ENCODE measurements around the gene P3H4. TPM values are rescaled to one million over a fixed set of nuclear protein-coding genes. Genes with fewer than 3 reads are reported as not detected.

Gene P3H4
- total RNA-seq, 1 donor from 2014 or later, result 4.1 TPM

DNA sequence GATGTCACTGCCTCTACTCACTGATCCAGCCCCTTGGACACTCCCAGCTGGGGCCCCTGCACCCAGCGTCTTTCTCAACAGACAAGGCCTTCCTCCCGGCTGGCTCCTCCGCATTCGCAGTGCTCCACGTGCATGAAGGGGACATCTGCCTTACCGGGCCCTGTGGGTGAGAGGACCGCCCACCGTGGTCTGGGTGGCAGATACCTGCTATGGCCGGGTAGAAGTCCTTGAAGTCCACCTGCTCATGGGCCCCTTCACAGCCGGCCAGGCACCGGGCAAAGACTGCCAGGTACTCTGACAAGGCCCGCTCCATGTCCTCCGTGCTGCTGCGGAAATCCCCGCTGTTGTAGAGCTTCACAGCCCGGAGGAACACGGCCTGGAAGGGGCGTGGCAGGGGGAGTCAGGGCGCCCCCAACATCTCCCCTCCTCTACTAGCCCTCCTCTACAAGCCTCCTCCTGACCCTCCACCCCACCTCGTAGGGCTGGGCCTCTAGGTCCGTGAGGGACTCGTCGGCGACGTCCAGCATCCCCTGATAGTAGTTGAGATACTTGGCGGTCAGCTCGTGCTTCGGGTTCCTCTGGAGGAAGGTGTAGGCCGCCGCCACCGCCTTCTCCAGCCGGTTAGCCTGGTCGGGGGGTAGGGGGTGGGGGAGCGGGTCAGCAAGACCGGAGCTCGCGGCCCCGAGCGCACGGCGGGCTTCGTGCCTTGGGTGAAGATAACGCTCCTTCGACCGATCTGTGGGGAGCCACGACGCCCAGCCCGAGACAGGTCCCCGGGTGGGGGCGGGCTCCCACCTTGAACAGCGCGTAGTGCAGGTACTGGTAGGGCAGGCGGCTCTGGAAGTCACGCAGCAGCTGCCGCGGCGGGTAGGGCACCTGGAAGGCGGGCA lies 845 bp downstream of the P3H4 start:
- intact Hi-C loops (cut with micrococcal nuclease), result no loop called here
- Mint-ChIP-seq H3K27me3 (peaks cover 21% of the 10 kb centered on the region), H3K9me3 (no peaks in the 10 kb centered on the region), H3K36me3 (ENCODE audit: low read depth) (peaks cover 1% of the 10 kb centered on the region), H3K4me1 (peaks cover 12% of the 10 kb centered on the region), H3K27ac (no peak overlapping the region), H3K4me3 (peak overlapping the region; percentile 91)
- DNase-seq, result no peak

DNA sequence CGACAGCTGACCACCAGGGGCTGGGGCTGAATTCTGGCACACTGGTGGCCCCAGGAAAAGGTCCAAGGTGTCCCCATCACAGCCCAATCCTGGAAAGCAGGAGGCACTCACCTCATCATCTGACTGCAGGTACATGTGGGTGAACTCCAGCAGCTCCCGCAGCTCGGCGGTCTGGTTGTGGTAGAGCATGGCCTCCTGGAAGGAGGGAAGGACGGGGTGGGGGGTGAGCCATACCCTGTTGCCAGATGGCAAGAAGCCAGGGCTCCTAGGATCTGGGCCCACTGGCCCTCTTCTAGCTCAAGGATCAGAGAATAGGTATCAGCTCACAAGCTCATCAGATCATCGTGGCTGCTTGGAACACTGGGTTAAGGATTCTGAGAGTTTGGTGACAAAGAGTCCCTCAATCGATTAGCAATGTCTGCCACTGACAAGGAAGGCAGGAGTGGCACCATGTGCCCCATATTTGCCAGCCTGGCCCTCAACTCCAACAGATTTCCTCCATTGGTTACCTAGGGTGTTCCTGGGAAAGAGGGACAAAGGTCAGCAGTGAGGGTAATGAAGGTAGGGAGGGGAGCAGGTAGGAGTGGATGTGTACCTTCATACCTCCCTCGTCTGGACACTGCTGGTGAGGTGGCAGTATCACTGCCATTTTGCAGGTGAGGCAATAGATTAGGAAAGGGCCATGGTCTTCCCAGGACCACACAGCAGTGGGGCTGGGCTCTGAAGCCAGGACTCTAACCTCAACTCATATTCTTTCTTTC lies 4.9 kb downstream of the P3H4 start:
- H3K9me3 Mint-ChIP-seq, result no peaks in the 10 kb centered on the region
- intact Hi-C loops (cut with micrococcal nuclease), result no loop called here
- H3K4me1 Mint-ChIP-seq, result peaks cover 6% of the 10 kb centered on the region
- no peak overlapping the region for H3K4me3 Mint-ChIP-seq
- peaks cover 7% of the 10 kb centered on the region for H3K27me3 Mint-ChIP-seq
- no peak for DNase-seq
- H3K36me3 Mint-ChIP-seq (ENCODE audit: low read depth), result peaks cover 1% of the 10 kb centered on the region
- H3K27ac Mint-ChIP-seq, result no peak overlapping the region

DNA sequence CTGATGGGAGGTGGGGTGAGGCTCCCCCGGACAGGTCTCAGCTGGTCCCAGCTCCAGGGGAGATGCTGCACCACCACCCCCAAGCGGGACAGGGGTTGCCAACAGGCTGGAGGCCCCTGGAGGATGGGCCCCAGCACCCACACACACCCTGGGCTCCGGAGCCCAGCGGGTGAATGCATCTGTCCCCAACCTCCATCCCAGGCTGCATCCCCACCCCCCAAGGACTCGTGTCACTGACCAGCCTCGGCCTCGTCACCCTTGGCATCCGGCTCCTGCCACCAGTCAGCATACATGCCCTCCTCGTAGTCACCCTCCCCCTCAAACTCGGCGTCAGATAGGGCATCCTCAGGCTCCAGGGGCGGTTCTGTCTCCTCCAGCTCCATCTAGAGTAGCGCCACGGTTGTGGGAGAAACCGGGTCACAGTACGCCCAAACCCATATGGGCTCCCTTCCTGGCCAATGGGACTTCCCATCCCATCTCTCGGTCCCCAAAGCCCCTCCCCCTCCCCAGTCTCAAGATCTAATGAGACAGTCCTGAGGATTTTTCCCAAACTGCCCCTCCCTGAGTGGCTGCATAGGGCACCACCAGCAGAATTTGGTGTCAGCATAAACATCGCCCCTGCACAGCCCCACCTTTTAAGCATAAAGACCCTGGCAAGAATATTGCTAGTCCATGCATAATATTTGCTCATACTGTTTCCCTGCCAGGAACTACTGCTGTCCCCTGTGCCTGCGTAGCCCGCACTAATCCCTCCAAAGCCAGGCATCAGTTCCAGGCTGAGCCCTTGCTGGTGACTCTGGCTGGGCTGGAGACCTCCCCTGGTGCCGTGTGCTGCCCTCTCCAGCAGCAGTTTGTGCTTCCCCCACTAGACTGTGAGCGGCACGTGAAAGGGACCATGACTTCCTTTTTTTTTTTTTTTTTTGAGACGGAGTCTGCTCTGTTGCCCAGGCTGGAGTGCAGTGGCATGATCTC lies 8.4 kb downstream of the P3H4 start:
- Mint-ChIP-seq H3K36me3 (ENCODE audit: low read depth) (no peaks in the 10 kb centered on the region), H3K4me1 (peaks cover 4% of the 10 kb centered on the region), H3K27ac (no peak overlapping the region), H3K4me3 (no peak overlapping the region), H3K27me3 (no peaks in the 10 kb centered on the region), H3K9me3 (no peaks in the 10 kb centered on the region)
- intact Hi-C loops (cut with micrococcal nuclease), result no loop called here
- DNase-seq, result no peak

DNA sequence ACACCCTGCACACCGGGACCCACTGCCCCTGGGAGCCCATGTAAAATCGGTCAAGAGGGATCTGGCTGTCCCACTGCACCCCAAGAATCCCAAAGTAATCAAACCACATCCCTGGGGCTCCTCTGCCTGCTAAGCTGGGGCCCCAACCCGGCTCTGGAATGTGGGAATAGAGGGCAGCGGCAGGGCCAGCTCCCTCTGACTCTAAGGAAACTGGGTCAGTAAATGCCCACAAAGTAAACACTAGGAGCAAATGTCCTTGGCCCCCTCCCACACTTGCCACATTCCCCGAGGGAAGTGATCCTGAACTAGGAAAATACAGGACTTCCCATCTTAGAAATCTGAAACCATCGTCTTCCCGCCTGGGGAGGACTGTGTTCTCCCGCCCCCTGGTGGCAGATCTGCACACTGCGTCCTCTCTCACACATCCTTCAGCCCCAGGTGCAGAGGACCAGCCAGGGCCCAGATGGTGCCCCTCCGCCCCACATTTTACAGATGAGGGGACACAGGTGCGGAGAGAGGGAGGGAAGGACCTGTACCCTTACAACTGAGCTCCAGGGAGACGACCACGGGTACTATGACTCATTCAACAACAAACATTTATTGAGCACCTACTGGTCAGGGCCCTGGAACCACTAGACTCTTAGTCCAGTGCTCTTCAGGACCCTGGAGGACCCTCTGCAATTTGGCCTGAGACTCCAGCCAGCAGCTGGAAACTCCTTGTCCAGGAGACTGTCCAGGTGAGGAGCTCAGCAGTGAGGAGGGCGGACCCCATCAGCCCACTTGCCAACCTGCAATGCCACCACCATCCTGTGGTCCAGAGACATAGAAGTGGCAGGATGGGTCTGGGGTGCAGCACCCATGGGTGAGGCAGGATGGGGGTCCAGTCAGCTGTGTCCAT lies 10.1 kb downstream of the P3H4 start:
- Mint-ChIP-seq H3K36me3 (ENCODE audit: low read depth) (no peaks in the 10 kb centered on the region), H3K27ac (no peak overlapping the region), H3K4me3 (no peak overlapping the region), H3K27me3 (no peaks in the 10 kb centered on the region), H3K9me3 (no peaks in the 10 kb centered on the region), H3K4me1 (peaks cover 4% of the 10 kb centered on the region)
- DNase-seq, result peak; percentile 92
- intact Hi-C loops (cut with micrococcal nuclease), result loop anchor here (1.0 kb wide), 1 partner anchor 63 kb away; no protein-coding TSS in a partner anchor

DNA sequence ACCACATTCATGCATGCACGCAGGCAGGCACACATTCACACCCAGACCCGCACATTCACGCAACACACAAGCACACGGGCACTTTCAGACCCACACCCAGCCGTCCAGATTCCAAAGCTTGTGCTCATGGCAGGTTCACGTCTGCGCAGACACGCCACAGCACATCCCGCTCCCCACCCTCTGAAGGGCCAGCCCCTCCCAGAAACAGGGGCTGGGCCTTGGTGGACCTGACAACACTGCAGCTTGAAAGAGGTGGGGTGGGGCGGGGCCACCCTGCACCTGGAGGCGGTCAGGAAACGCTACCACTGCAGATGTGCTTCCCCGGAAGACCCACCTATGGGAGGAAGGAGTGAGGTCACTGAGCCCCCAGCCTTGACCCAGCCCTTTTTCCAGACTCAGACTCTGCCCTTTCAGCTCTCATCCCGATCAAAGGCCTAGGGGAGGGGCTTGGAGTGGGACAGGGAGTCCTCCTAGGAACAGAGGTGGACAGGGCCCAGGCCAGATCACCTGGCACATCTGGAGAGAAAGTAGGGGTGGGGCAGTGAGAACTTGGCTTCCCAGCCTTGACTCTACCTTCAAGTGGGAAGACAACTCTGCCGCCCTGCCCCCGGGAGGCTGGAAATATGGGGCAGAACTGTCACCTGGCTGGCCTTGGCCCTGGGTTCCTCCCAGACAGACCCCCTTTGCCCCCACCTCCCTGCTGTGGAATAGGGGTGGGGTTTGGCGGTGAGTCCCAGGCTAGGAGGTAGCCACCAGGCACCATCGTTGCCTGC lies 11.0 kb downstream of the P3H4 start:
- H3K9me3 Mint-ChIP-seq, result no peaks in the 10 kb centered on the region
- H3K36me3 Mint-ChIP-seq (ENCODE audit: low read depth), result no peaks in the 10 kb centered on the region
- H3K4me1 Mint-ChIP-seq, result peaks cover 4% of the 10 kb centered on the region
- no peak overlapping the region for H3K4me3 Mint-ChIP-seq
- intact Hi-C loops (cut with micrococcal nuclease), result loop anchor here (1.0 kb wide), 1 partner anchor 62 kb away; no protein-coding TSS in a partner anchor
- H3K27me3 Mint-ChIP-seq, result no peaks in the 10 kb centered on the region
- no peak for DNase-seq
- no peak overlapping the region for H3K27ac Mint-ChIP-seq

DNA sequence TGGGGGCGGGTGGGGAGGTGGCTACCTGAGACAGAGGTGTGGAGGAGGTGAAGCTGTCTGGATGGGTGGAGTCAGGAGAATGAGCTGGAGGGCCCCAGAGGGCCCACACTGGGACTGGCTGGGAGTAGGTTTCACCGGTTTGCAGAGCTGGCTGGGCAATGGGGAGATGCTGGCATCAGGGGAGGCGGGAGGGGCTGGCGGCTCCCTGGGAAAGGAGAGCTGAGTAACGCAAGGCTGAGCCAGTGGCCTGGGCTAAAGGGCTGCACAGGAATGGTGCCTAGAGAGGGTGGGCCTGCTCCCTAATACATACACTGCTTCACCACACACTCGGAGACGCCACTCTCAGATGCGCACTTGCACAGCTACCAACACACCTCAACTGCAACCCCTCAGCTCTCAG lies 12.4 kb downstream of the P3H4 start:
- H3K27ac Mint-ChIP-seq, result no peak overlapping the region
- H3K4me3 Mint-ChIP-seq, result no peak overlapping the region
- intact Hi-C loops (cut with micrococcal nuclease), result no loop called here
- no peak for DNase-seq
- no peaks in the 10 kb centered on the region for H3K9me3 Mint-ChIP-seq
- H3K27me3 Mint-ChIP-seq, result no peaks in the 10 kb centered on the region
- H3K4me1 Mint-ChIP-seq, result peaks cover 4% of the 10 kb centered on the region
- no peaks in the 10 kb centered on the region for H3K36me3 Mint-ChIP-seq (ENCODE audit: low read depth)

DNA sequence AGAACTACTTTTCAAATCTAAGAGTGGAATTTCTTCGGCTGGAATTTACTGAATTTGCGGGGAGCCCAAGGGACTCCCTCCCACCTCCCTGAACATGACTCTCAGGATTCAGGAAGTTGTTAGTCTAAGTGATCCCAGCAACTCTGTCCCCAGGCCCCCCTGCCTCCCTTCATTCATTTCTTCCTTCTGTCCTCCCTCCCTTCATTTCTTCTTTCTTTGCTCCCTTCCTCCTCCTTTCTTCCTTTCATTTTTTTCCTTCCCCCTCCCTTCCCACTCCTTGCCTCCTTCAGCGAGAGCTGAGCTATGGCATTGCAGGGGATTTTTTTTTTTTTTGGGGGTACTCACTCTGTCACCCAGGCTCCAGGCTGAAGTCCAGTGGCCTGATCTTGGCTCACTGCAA lies 14.4 kb downstream of the P3H4 start:
- H3K27me3 Mint-ChIP-seq, result no peaks in the 10 kb centered on the region
- no peaks in the 10 kb centered on the region for H3K9me3 Mint-ChIP-seq
- no peak for DNase-seq
- no peak overlapping the region for H3K4me3 Mint-ChIP-seq
- H3K36me3 Mint-ChIP-seq (ENCODE audit: low read depth), result no peaks in the 10 kb centered on the region
- H3K4me1 Mint-ChIP-seq, result peaks cover 4% of the 10 kb centered on the region
- intact Hi-C loops (cut with micrococcal nuclease), result no loop called here
- no peak overlapping the region for H3K27ac Mint-ChIP-seq

DNA sequence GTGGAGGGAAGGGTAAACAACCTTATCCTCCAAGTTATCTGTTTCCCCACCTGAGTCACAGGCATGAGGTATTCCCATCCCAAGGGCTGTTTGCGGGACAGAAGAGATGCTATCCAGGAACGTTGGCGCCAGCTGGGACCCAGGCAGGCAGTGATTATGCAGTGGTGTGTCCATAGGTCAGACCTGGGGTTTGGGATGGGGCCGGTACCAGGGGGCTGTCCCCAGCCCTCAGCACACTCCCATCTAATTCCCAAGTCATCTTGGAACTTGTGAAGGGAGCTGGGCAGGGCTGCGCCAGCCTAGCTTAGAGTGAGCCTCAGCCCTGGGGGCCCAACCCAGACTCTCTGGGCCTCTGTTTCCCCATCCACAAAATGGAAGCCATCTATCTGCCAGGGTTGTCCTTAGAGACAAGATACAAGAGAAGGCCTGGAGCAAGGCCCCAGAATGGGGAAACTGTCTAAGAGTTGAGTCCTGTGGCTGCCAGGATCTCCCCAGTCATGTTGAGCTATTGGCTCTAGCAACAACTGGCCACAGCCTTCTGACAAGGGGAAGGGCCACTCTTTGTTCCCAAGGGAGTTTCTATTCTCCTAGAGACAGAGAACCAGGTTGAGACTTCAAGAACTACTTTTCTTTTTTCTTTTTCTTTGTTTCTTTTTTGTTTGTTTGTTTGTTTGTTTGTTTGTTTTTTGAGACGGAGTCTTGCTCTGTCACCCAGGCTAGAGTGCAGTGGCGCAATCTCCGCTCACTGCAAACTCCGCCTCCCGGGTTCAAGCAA lies 15.4 kb downstream of the P3H4 start:
- H3K4me1 Mint-ChIP-seq, result no peaks in the 10 kb centered on the region
- H3K9me3 Mint-ChIP-seq, result no peaks in the 10 kb centered on the region
- no peaks in the 10 kb centered on the region for H3K36me3 Mint-ChIP-seq (ENCODE audit: low read depth)
- intact Hi-C loops (cut with micrococcal nuclease), result no loop called here
- H3K27ac Mint-ChIP-seq, result no peak overlapping the region
- H3K27me3 Mint-ChIP-seq, result no peaks in the 10 kb centered on the region
- DNase-seq, result no peak
- no peak overlapping the region for H3K4me3 Mint-ChIP-seq

DNA sequence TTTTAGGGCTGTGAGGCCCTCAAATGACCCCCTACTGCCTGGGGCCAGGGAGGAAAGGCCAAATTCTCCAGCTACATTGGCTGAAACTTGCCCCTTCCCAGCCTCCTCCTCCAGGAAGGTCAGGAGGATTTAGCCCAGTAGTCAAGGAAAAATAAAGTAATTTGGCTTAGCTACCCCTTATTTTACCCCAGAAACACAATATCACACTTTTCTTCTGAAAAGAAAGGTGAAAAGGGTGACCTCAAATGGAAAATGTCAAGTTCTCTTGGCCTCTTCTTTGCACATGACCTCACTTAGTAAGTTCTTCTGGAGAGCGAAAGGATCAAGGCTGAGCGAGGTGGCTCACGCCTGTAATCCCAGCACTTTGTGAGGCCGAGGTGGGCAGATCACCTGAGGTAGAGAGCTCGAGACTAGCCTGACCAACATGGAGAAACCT lies 17.2 kb downstream of the P3H4 start:
- Mint-ChIP-seq H3K27ac (no peak overlapping the region), H3K4me3 (no peak overlapping the region), H3K4me1 (no peaks in the 10 kb centered on the region), H3K27me3 (no peaks in the 10 kb centered on the region), H3K9me3 (no peaks in the 10 kb centered on the region), H3K36me3 (ENCODE audit: low read depth) (no peaks in the 10 kb centered on the region)
- intact Hi-C loops (cut with micrococcal nuclease), result no loop called here
- DNase-seq, result no peak

DNA sequence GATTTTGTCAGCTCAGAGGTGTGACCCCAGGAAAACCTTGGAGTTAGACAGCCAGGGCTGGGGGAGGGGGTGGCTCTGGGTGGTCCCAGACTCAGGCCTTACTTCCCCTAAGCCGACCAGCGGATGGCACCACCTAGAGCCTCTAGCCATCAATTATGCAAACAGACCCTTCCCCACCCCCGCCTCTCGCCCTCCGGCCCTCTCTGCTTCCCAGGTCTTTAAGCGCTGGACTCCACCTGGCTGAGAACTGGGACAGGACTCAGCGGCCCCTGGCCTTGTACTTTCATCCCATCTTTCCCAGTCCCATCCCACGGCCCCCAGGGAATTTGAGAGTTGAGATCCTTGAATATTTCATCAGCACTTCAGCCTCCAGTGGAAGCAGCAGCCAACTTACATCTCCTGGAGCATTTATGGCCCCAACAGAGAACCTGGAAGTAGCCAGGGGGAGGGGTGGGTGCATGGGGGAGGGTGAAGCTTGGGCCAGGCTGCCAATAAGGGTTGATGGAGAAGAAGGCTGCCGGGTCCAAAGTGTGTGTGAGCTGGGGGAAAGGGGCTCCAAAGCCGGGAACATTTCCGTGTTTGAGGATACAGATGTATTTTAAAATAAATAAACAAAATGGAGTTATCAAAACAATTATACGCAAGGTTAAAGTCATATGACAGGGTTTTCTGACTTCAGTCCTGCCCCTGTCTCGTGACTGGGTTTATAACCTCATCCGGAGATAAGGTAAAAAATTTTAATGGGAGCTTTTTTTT lies 17.8 kb downstream of the P3H4 start:
- intact Hi-C loops (cut with micrococcal nuclease), result no loop called here
- Mint-ChIP-seq H3K4me3 (no peak overlapping the region), H3K27me3 (peaks cover 1% of the 10 kb centered on the region), H3K9me3 (no peaks in the 10 kb centered on the region), H3K36me3 (ENCODE audit: low read depth) (no peaks in the 10 kb centered on the region), H3K27ac (no peak overlapping the region), H3K4me1 (no peaks in the 10 kb centered on the region)
- no peak for DNase-seq
